ENCODE measurements around the gene RAB3C.

Gene RAB3C

DNA sequence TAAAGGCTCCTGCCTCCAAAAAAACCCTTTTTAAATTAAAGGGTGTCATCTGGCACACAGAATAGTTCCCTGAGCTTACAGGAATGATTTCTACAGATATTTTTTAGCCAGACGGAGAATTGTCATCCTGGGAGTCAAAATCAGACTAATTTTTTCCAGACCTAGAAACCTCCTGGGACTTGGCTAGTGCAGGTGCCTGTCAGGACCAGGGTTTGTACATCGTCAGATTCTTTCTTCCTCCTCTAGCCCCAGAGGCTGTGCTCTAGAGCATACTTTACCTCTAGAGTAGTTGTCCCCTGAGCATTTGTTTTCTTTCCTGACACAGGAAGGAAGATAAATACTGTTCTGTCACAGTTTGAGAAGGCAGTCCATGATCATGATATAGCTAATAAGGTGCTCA is 52.5 kb downstream of the RAB3C start:
- TF ChIP-seq, protein P1, sequence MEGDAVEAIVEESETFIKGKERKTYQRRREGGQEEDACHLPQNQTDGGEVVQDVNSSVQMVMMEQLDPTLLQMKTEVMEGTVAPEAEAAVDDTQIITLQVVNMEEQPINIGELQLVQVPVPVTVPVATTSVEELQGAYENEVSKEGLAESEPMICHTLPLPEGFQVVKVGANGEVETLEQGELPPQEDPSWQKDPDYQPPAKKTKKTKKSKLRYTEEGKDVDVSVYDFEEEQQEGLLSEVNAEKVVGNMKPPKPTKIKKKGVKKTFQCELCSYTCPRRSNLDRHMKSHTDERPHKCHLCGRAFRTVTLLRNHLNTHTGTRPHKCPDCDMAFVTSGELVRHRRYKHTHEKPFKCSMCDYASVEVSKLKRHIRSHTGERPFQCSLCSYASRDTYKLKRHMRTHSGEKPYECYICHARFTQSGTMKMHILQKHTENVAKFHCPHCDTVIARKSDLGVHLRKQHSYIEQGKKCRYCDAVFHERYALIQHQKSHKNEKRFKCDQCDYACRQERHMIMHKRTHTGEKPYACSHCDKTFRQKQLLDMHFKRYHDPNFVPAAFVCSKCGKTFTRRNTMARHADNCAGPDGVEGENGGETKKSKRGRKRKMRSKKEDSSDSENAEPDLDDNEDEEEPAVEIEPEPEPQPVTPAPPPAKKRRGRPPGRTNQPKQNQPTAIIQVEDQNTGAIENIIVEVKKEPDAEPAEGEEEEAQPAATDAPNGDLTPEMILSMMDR (IDR thresholded peaks at IDR 0.05; ENCODE audit: insufficient read depth, low read depth, low read length, missing control alignments): no peak
- no peak for DNase-seq (ENCODE audit: low read depth)
- H3K4me3 ChIP-seq (ENCODE audit: low read depth, low read length): no peak overlapping the region

GRCh38 chr5:58640011-58640410 is 57.1 kb downstream of the RAB3C start:
- no peak for DNase-seq (ENCODE audit: low read depth)

DNA sequence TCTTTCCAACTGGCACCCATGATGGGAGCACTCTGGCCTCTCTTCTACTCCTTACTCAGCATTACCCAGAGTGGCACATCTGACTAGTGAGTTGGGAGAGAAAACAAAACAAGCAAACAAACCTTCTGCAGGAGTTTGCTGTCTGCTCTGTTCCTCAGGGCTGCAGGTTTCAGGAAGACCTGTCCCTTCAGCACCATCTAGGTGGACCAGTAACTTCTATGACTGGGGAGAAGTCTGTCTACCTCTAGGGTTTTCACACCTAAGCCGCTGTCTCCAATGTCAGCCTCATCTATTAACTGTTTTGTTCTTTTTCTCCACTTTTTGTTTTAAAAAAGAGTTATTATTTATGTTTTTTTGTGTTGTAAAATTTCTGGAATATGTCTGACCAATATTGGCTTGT is 58.7 kb downstream of the RAB3C start:
- H3K4me3 ChIP-seq (ENCODE audit: low read depth, low read length): no peak overlapping the region
- no peak for DNase-seq (ENCODE audit: low read depth)
- TF ChIP-seq, protein P1 (IDR thresholded peaks at IDR 0.05; ENCODE audit: insufficient read depth, low read depth, low read length, missing control alignments): no peak

More at GRCh38 chr5:58640011-58640410, 57.1 kb downstream of the RAB3C start:
- H3K4me3 ChIP-seq (ENCODE audit: low read depth, low read length): no peak overlapping the region
- TF ChIP-seq, protein P1 (IDR thresholded peaks at IDR 0.05; ENCODE audit: insufficient read depth, low read depth, low read length, missing control alignments): no peak

GRCh38 chr5:58648846-58649245 is 66.0 kb downstream of the RAB3C start:
- TF ChIP-seq, protein P1 (IDR thresholded peaks at IDR 0.05; ENCODE audit: insufficient read depth, low read depth, low read length, missing control alignments): no peak
- no peak for DNase-seq (ENCODE audit: low read depth)
- no peak overlapping the region for H3K4me3 ChIP-seq (ENCODE audit: low read depth, low read length)

DNA sequence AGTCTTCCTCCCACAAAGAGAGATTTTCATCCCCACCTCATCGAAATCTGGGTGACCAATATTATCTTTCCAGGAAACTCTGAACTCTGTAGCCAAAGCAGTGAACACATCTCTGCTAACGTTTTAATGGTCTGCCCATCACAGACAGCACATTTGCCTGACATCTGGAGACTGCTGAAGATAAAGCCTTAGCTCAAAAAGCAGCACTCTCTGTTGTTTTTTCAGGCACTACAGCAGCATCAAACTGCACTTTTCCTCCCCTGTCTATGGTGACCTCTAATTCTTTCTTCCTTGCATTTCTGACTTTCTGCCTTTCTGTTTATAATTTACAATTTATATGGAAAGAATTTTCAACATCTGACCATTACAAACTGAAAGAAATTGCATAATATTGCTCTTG is 66.8 kb downstream of the RAB3C start:
- no peak for DNase-seq (ENCODE audit: low read depth)
- H3K4me3 ChIP-seq (ENCODE audit: low read depth, low read length): no peak overlapping the region
- TF ChIP-seq, protein P1 (IDR thresholded peaks at IDR 0.05; ENCODE audit: insufficient read depth, low read depth, low read length, missing control alignments): no peak

GRCh38 chr5:58653521-58653920 is 70.6 kb downstream of the RAB3C start:
- TF ChIP-seq, protein P1 (IDR thresholded peaks at IDR 0.05; ENCODE audit: insufficient read depth, low read depth, low read length, missing control alignments): no peak
- no peak overlapping the region for H3K4me3 ChIP-seq (ENCODE audit: low read depth, low read length)
- no peak for DNase-seq (ENCODE audit: low read depth)

DNA sequence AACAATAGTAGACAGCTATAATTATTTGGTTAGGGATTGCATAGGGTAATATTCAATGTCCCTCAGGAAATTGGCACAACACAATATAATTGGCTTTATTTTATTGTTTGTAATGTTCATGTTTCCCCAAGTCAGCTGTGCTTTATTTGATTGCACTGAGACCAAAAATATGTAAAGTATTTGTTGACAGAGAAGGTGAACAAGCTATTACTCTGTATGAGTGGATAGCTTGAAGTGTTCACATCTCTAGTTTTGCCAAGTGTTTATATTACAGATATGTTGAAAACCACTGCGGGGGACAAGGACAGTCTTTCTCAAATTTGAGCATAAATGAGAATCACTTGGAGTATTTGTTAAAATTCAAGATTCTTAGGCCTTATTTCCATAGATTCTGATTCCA is 83.3 kb downstream of the RAB3C start:
- DNase-seq (ENCODE audit: low read depth): no peak
- TF ChIP-seq, protein P1 (IDR thresholded peaks at IDR 0.05; ENCODE audit: insufficient read depth, low read depth, low read length, missing control alignments): no peak
- H3K4me3 ChIP-seq (ENCODE audit: low read depth, low read length): no peak overlapping the region
